Retinal pigment epithelial cell (primary cell): ENCODE measurements around the gene PLA2G4A.
A peak's percentile ranks its signal among the peaks of the same experiment; 100 is the strongest.

ENCODE experiments used
- DNase-seq: peaks from one replicate; pipeline ENCODE4 v3.0.0-alpha.2; 2010; ENCODE audit warnings: low read depth
- H3K4me3 ChIP-seq: 2 replicates; pipeline ENCODE4 v1.5.1; 2011; ENCODE audit warnings: mild to moderate bottlenecking, low read length, control low read depth, moderate library complexity
- CTCF ChIP-seq: conservative IDR thresholded peaks from 2 replicates; pipeline ENCODE4 v1.5.1; 2011; ENCODE audit warnings: low read depth, low read length, control low read depth, inconsistent platforms

Gene PLA2G4A

GRCh38 chr1:186792870-186793581 is 35.7 kb upstream of the PLA2G4A start:
- TF ChIP-seq CTCF = no peak
- no peak overlapping the region for H3K4me3 ChIP-seq
- no peak for DNase-seq

- DNase-seq = no peak
- no peak for TF ChIP-seq CTCF
- H3K4me3 ChIP-seq = no peak overlapping the region
These were observed 35.2 kb upstream of the PLA2G4A start for GRCh38 chr1:186793582-186793927.

- no peak for TF ChIP-seq CTCF
- no peak for DNase-seq
- no peak overlapping the region for H3K4me3 ChIP-seq
These were observed 29.6 kb upstream of the PLA2G4A start for GRCh38 chr1:186798960-186799688.

- H3K4me3 ChIP-seq = no peak overlapping the region
- no peak for DNase-seq
- no peak for TF ChIP-seq CTCF
These were observed 29.1 kb upstream of the PLA2G4A start for GRCh38 chr1:186799689-186800054.

GRCh38 chr1:186802388-186802787 is 26.4 kb upstream of the PLA2G4A start:
- no peak for TF ChIP-seq CTCF
- no peak overlapping the region for H3K4me3 ChIP-seq
- DNase-seq = no peak

- no peak for TF ChIP-seq CTCF
- no peak overlapping the region for H3K4me3 ChIP-seq
- DNase-seq = no peak
These were observed 24.1 kb upstream of the PLA2G4A start for GRCh38 chr1:186804679-186805078.

- TF ChIP-seq CTCF = peak; percentile 19
- DNase-seq = no peak
- H3K4me3 ChIP-seq = no peak overlapping the region
These were observed 22.3 kb upstream of the PLA2G4A start for GRCh38 chr1:186806477-186806876.
